GM12892 (cell line): ENCODE results near the gene CCL15.

Experiments
- DNase-seq: peaks from one replicate; pipeline ENCODE4 v3.0.0; 2011; ENCODE audit not compliant: insufficient read length
- FAIRE-seq: peaks from 2 replicates; lab custom pipeline; 2011; peaks lifted over from hg19 to GRCh38; lab: Jason Lieb, UNC
- POLR2A ChIP-seq: IDR thresholded peaks from 2 replicates; pipeline ENCODE4 v1.6.1; 2011; ENCODE audit warnings: low read depth, low read length, control low read depth
- POLR2AphosphoS5 ChIP-seq: IDR thresholded peaks from 2 replicates; pipeline ENCODE4 v1.6.1; 2011; ENCODE audit warnings: low read depth, low read length, control low read depth
- TAF1 ChIP-seq: IDR thresholded peaks from 2 replicates; pipeline ENCODE4 v1.6.1; 2011; ENCODE audit warnings: low read depth, mild to moderate bottlenecking, control low read depth, low read length, borderline replicate concordance

Gene CCL15

DNA sequence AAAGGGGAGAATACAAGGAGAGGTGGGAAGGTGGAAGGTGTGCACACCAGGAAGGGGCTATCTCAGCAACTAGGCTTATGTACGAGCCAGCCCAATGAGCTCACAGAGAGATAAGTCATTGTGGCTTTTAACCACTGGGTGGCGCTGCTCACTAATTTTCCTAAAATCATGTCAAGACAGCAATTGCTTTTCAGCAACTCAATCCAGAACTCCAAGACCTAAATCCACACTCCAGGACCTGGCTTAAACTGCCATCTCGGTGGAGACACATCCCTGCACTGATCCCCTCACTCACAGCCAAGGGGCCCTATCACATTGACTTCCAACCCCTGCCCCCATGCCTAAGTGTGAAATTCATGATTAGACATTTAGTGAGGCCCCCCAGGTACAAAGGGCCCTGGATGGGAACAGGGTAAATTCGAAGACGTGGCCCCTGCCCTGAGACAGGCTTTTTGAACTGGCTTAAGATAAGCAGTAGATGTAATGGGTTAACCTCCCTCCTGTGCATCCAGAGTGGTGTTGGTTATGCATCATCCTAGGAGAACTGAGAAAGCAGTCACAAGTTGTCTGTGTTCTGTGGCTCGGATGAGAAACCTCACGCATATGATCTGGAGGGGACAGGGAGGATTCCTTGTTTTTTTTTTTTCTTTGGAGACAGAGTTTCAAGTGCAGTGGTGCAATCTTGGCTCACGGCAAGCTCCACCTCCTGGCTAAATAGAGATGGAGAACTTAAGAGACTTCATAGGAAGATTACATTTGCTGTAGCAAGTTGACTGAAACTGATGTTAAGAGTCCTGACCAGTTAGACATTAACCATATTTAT lies 31.6 kb downstream of the CCL15 start:
- TF ChIP-seq POLR2A (no peak), TAF1 (no peak), POLR2AphosphoS5 (no peak)
- FAIRE-seq (no peak), DNase-seq (peak; percentile 35)

DNA sequence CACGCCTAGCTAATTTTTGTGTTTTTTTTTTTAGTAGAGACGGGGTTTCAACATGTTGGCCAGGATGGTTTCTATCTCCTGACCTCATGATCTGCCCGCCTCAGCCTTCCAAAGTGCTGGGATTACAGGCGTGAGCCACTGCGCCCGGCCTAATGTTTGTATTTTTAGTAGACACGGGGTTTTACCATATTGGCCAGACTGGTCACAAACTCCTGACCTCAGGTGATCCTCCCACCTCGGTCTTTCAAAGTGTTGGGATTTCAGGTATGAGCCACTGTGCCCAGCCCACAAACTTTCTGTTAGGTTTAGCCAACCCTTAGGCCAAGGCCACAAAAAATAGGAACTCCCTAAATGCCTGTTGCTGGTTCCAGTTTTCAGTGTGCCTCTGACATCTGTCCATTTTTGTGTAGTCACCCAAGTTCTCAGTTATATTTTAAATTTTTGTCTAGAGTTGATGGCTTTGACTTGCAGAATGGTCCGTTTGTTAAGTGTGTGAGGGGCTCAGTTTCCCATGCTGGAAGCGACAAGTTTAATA lies 32.8 kb downstream of the CCL15 start:
- TF ChIP-seq TAF1: no peak
- no peak for TF ChIP-seq POLR2A
- TF ChIP-seq POLR2AphosphoS5: no peak
- no peak for DNase-seq
- no peak for FAIRE-seq

DNA sequence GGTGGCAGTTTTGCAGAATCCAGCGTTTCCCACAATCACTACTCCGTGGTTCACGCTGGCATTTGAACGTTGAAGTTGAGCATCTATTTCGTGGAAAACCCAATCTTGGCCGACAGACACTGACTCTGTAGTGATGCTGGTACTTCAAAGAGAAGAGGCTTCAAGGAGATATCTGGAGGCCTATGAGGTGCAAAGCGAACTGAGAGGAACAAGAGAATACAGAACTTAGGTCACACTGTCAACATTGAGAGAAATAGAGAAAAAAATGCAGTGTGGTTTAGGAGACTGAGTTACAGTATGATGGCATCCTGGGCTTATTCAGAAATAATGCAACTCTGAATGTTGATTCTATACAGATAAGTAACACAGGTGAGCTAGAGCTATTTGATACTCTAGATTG lies 36.1 kb downstream of the CCL15 start:
- FAIRE-seq (no peak), DNase-seq (no peak)
- TF ChIP-seq POLR2A: no peak
- no peak for TF ChIP-seq POLR2AphosphoS5
- no peak for TF ChIP-seq TAF1

DNA sequence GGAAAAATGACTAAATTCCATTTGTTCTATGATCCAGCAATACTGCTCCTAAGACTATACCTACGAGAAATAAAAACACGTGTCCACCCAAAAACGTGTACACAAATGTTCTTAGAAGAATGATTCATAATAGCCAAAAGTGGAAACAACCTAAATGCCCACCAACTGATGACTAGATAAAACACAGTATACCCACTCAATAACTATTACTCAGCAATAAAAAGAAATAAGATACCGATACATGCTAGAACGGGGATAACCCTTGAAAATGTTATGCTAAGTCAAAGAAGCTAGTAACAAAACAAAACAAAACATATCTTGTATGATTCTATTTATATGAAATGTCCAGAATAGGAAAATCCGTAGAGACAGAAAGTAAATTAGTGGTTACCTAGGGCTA lies 37.7 kb downstream of the CCL15 start:
- FAIRE-seq (no peak), DNase-seq (no peak)
- TF ChIP-seq POLR2AphosphoS5 (no peak), TAF1 (no peak), POLR2A (no peak)

DNA sequence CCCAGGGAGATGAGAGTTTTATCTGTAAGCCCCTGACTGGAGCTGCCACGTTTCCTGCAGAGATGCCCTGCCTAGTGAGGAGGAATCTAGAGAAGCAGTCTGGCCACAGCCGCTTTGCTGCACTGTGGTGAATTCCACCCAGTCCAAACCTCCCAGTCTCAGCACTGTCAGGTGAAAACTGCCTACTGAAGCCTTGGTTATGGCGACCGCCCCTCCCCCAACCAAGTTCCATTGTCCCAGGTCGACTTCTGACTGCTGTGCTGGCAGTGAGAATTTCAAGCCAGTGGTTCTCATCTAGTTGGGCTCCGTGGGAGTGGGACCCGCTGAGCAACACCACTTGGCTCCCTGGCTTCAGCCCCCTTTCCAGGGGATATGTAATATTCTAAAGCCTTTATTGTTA lies 47.6 kb downstream of the CCL15 start:
- DNase-seq: no peak
- TF ChIP-seq POLR2A: no peak
- TF ChIP-seq TAF1: no peak
- TF ChIP-seq POLR2AphosphoS5: no peak
- no peak for FAIRE-seq

DNA sequence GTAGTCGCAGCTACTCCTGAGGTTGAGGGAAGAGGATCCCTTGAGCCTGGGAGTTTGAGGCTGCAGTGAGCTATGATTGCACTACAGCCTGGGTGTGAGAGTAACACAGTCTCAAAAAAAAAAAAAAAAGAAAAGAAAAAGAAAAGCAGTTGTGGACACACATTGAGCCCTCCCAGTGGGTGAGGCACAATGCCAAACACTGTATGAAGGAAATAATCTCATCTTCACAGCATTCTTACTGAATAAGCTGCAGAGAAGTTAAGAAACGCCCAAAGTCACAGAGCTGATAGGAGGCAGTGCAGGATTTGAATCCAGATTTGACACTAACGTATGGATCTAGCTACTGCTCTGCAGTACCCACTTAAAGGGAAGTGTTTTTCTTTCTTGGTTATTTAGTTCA lies 52.0 kb downstream of the CCL15 start:
- TF ChIP-seq POLR2A (no peak), POLR2AphosphoS5 (no peak), TAF1 (no peak)
- DNase-seq: no peak
- FAIRE-seq: no peak

DNA sequence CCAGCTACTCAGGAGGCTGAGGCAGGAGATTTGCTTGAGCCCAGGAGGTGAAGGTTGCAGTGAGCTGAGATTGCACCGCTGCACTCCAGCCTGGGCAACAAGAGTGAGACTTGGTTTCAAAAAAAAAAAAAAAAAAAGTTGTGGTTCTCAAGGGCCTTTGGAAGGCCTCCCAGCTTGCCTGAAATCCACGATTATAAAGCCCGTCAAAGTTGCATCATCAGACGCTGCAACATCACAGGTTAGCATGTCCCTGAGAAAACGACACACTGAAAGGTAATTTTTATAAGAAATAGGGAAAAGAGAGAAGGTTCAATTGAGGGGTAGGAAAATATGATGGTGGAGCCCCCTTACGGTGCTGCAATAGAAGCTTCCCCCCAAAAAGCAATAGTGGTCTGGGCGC lies 53.3 kb downstream of the CCL15 start:
- DNase-seq: no peak
- no peak for TF ChIP-seq TAF1
- no peak for TF ChIP-seq POLR2A
- TF ChIP-seq POLR2AphosphoS5: no peak
- no peak for FAIRE-seq
